WTC11 (cell line): ENCODE results near the gene DNAJC7. TPM values are rescaled to one million over a fixed set of nuclear protein-coding genes. Genes with fewer than 3 reads are reported as not detected.

Source experiments
- ATAC-seq: fragments of 200-7000 bp; cut with Tn5 transposase; 2 replicates; pipeline ENCODE4 v1.10.0; 2021; ENCODE audit warnings: mild to moderate bottlenecking, moderate library complexity
- CTCF ChIA-PET: fragments of 300-600 bp; sonication (Branson Sonifier 250); formaldehyde crosslinking; loops from one replicate; lab custom pipeline; 2021; ENCODE audit warnings: antibody characterized with exemption; lab: Charles Lee
- POLR2A ChIA-PET: fragments of 350-600 bp; sonication (Branson Sonifier 250); formaldehyde crosslinking; loops from one replicate; lab custom pipeline; 2021; ENCODE audit warnings: antibody characterized with exemption; lab: Charles Lee
- DNase-seq: peaks from one replicate; pipeline ENCODE4 v3.0.0; 2021; ENCODE audit warnings: low spot score
- H3K27ac Mint-ChIP-seq: 2 replicates; pipeline ENCODE4 v1.8.0; 2021; ENCODE audit warnings: mixed read lengths
- H3K27me3 Mint-ChIP-seq: 2 replicates; pipeline ENCODE4 v1.8.0; 2021; ENCODE audit warnings: low read depth, mild to moderate bottlenecking, moderate library complexity, mixed read lengths
- H3K36me3 Mint-ChIP-seq: 2 replicates; pipeline ENCODE4 v1.8.0; 2021; ENCODE audit warnings: mixed read lengths
- H3K4me1 Mint-ChIP-seq: 2 replicates; pipeline ENCODE4 v1.8.0; 2022; ENCODE audit warnings: mixed read lengths
- H3K4me3 Mint-ChIP-seq: 2 replicates; pipeline ENCODE4 v1.8.0; 2021; ENCODE audit warnings: mild to moderate bottlenecking, moderate library complexity, mixed read lengths
- H3K9me3 Mint-ChIP-seq: 2 replicates; pipeline ENCODE4 v1.8.0; 2021; ENCODE audit warnings: mixed read lengths
- AFF4 ChIP-seq: sonication (generic); formaldehyde crosslinking; IDR thresholded peaks from 2 replicates; pipeline ENCODE4 v1.8.1; 2023; ENCODE audit warnings: mild to moderate bottlenecking, missing genetic modification reagents, borderline replicate concordance
- FOXP1 ChIP-seq: sonication (generic); formaldehyde crosslinking; IDR thresholded peaks from 2 replicates; pipeline ENCODE4 v1.8.0; 2022; ENCODE audit warnings: missing genetic modification reagents, mild to moderate bottlenecking, moderate library complexity, borderline replicate concordance
- IRF1 ChIP-seq: sonication (generic); formaldehyde crosslinking; IDR thresholded peaks from 2 replicates; pipeline ENCODE4 v1.8.0; 2023; ENCODE audit warnings: missing genetic modification reagents
- IRF2 ChIP-seq: sonication (generic); formaldehyde crosslinking; IDR thresholded peaks from 2 replicates; pipeline ENCODE4 v1.8.0; 2022; ENCODE audit warnings: low read depth, missing genetic modification reagents, borderline replicate concordance
- MAX ChIP-seq: sonication (generic); formaldehyde crosslinking; IDR thresholded peaks from 2 replicates; pipeline ENCODE4 v1.8.0; 2022; ENCODE audit warnings: mild to moderate bottlenecking, missing genetic modification reagents
- MYBL2 ChIP-seq: sonication (generic); formaldehyde crosslinking; IDR thresholded peaks from 2 replicates; pipeline ENCODE4 v1.8.1; 2023; ENCODE audit warnings: mild to moderate bottlenecking, moderate library complexity, missing genetic modification reagents
- PRRX2 ChIP-seq: fragments of 250-450 bp; sonication (Bioruptor Pico); IDR thresholded peaks from 2 replicates; pipeline ENCODE4 v1.8.0; 2021; ENCODE audit warnings: mild to moderate bottlenecking
- RELA ChIP-seq: sonication (generic); formaldehyde crosslinking; IDR thresholded peaks from 2 replicates; pipeline ENCODE4 v1.8.1; 2022; ENCODE audit warnings: missing genetic modification reagents, mild to moderate bottlenecking, borderline replicate concordance
- TP53 ChIP-seq: sonication (generic); formaldehyde crosslinking; IDR thresholded peaks from 2 replicates; pipeline ENCODE4 v1.8.1; 2023; ENCODE audit warnings: mild to moderate bottlenecking, missing genetic modification reagents
- ZBTB21 ChIP-seq: sonication (generic); formaldehyde crosslinking; IDR thresholded peaks from 2 replicates; pipeline ENCODE4 v1.8.1; 2023; ENCODE audit warnings: mild to moderate bottlenecking, missing genetic modification reagents, borderline replicate concordance
- ZNF219 ChIP-seq: sonication (generic); formaldehyde crosslinking; IDR thresholded peaks from 2 replicates; pipeline ENCODE4 v1.8.0; 2023; ENCODE audit warnings: missing genetic modification reagents, mild to moderate bottlenecking, borderline replicate concordance
- ZNF423 ChIP-seq: fragments of 250-450 bp; sonication (Bioruptor Pico); IDR thresholded peaks from 2 replicates; pipeline ENCODE4 v2.1.2; 2022; ENCODE audit warnings: mild to moderate bottlenecking, moderate library complexity
- ZNF425 ChIP-seq: fragments of 250-450 bp; sonication (Bioruptor Pico); conservative IDR thresholded peaks from 2 replicates; pipeline ENCODE4 v1.9.0; 2021; ENCODE audit warnings: mild to moderate bottlenecking
- total RNA-seq: library from RNA; stranded (reverse); gene quantifications from 3 replicates; pipeline ENCODE4 v1.2.3, GENCODE V29; 2021
- TF ChIP-seq, protein P1 (sequence below): sonication (generic); formaldehyde crosslinking; IDR thresholded peaks from 2 replicates; pipeline ENCODE4 v1.8.1; 2023; ENCODE audit warnings: mild to moderate bottlenecking, moderate library complexity, missing genetic modification reagents
- TF ChIP-seq, protein P2 (sequence below): sonication (generic); formaldehyde crosslinking; IDR thresholded peaks from 2 replicates; pipeline ENCODE4 v1.8.0; 2022; ENCODE audit warnings: mild to moderate bottlenecking, missing genetic modification reagents
- TF ChIP-seq, protein P3 (sequence below): sonication (generic); formaldehyde crosslinking; IDR thresholded peaks from 2 replicates; pipeline ENCODE4 v1.8.1; 2022; ENCODE audit warnings: mild to moderate bottlenecking, moderate library complexity, missing genetic modification reagents

Gene DNAJC7
- total RNA-seq, 1 experiment from 2014 or later = 140 TPM

DNA sequence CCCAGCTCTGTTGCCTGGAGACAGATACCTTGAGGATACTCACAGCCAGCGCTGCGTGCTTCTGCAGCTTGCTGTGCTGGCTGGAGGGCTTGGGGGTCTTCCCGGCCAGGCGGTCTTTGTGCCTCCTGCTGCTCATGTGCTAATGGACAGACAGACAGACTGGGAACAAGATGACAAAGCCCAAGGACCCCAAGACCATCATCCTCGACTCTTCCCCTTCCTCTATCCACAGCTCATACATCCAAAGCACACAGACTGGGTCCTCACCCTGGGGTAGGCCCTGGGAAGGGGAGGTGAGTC lies 10.3 kb upstream of the DNAJC7 start (continued):
- no peak for TF ChIP-seq MYBL2 (CRISPR knock-in tag)
- TF ChIP-seq TP53 (CRISPR knock-in tag) = no peak
- no peak for TF ChIP-seq ZNF219

DNA sequence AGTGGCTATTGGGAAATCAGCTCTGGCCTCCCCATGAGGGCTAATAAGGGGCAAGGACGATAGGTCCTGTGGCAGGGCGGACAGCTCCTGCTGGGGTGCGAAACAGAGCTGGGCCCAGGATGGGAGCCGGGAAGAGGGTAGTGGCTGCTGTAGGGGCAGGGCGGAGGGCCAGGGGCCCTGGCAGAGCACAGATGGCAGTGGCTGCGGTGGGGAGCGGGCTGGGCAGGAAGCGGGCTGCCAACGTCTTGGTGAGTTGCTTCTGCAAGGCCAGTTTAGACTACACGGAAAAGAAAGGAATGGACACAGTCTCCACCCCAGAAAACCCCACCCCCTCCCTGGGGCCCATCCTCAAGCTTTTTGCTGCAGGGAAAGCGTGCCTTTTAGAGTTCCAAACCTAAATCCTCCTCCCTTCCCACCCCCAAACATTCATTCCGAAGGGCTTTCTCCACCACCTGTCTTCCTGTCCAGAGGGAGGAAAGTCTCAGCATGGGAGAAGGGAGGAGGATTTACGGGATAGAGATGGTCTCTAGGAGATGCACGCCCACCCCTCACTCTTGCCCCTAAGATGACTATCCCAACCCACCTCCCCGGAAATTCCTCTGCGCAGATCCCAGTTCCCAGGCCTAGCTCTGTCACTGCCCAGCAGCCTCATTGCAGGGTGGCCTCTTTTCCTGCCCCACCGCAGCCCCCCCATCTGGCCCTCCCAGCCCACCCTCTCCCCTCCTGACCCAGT lies 9.8 kb upstream of the DNAJC7 start:
- H3K36me3 Mint-ChIP-seq = peaks cover 27% of the 10 kb centered on the region
- DNase-seq = no peak
- POLR2A ChIA-PET = interaction anchor here (0.6 to 3.7 kb wide), 2 partner anchors 10 to 56 kb away, joined by 6 to 13 read pairs; partner anchors contain the start of gene DNAJC7
- no peak for TF ChIP-seq PRRX2 (CRISPR knock-in tag)
- TF ChIP-seq, all 79 proteins: peak for 0
- ATAC-seq = no peak
- Mint-ChIP-seq H3K4me3 (no peak overlapping the region), H3K9me3 (no peaks in the 10 kb centered on the region), H3K4me1 (peaks cover 11% of the 10 kb centered on the region), H3K27ac (no peak overlapping the region), H3K27me3 (peaks cover 3% of the 10 kb centered on the region; the same call in 1 of the 2 replicates)
- CTCF ChIA-PET = interaction anchor here (0.5 to 9.6 kb wide), 19 partner anchors 10 to 500 kb away, joined by 3 to 138 read pairs (median 20); partner anchors contain the start of genes DHX58, DNAJC7, KAT2A and NKIRAS2

GRCh38 chr17:42025936-42026335 lies 8.7 kb upstream of the DNAJC7 start:
- DNase-seq = no peak
- TF ChIP-seq IRF2 (CRISPR knock-in tag) = no peak
- no peak for TF ChIP-seq FOXP1 (CRISPR knock-in tag)
- no peak for TF ChIP-seq AFF4 (CRISPR knock-in tag)
- TF ChIP-seq RELA (CRISPR knock-in tag) = no peak
- TF ChIP-seq IRF1 (CRISPR knock-in tag) = no peak
- peaks cover 32% of the 10 kb centered on the region for H3K36me3 Mint-ChIP-seq
- H3K9me3 Mint-ChIP-seq = no peaks in the 10 kb centered on the region
- ChIA-PET CTCF (interaction anchor here (0.8 to 9.6 kb wide), 12 partner anchors 9 to 137 kb away, joined by 4 to 138 read pairs (median 26); partner anchors contain the start of genes DHX58, DNAJC7, KAT2A and NKIRAS2), POLR2A (interaction anchor here (0.6 to 3.7 kb wide), 2 partner anchors 9 to 420 kb away, joined by 3 to 13 read pairs; partner anchors contain the start of gene DNAJC7)
- H3K4me1 Mint-ChIP-seq = peaks cover 17% of the 10 kb centered on the region
- H3K27me3 Mint-ChIP-seq = no peaks in the 10 kb centered on the region
- H3K27ac Mint-ChIP-seq = no peak overlapping the region
- no peak overlapping the region for H3K4me3 Mint-ChIP-seq
- ATAC-seq = no peak

DNA sequence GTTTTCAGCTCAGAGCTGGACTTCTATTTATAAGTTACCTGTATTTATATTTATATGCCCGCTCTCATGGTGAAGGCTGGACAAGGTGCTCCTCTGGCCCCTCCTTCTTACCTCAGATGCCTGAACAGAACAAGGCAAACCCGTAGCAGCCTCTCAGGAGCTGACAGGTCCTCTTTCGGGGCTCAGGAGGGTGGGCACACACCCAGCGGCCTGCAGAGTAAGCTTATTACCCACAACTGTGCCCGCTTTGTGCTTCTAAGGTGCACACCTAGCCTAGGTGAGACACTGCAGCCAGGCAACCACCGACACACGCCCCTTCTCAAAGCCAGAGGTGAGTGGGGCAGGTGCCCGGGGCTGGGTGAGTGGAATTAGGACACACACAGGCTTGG lies 7.9 kb upstream of the DNAJC7 start:
- Mint-ChIP-seq H3K9me3 (no peaks in the 10 kb centered on the region), H3K4me1 (peaks cover 21% of the 10 kb centered on the region), H3K27ac (no peak overlapping the region), H3K36me3 (peaks cover 32% of the 10 kb centered on the region), H3K4me3 (no peak overlapping the region), H3K27me3 (no peaks in the 10 kb centered on the region)
- no peak for DNase-seq
- ATAC-seq = no peak
- ChIA-PET CTCF (interaction anchor here (0.6 to 9.6 kb wide), 24 partner anchors 8 to 137 kb away, joined by 3 to 138 read pairs (median 4); partner anchors contain the start of genes DHX58, DNAJC7, KAT2A and NKIRAS2), POLR2A (no interaction called here)
- TF ChIP-seq ZBTB21 (no peak), ZNF219 (no peak), ZNF425 (CRISPR knock-in tag) (no peak), MAX (no peak), ZNF423 (CRISPR knock-in tag) (no peak)
- TF ChIP-seq, protein P1, sequence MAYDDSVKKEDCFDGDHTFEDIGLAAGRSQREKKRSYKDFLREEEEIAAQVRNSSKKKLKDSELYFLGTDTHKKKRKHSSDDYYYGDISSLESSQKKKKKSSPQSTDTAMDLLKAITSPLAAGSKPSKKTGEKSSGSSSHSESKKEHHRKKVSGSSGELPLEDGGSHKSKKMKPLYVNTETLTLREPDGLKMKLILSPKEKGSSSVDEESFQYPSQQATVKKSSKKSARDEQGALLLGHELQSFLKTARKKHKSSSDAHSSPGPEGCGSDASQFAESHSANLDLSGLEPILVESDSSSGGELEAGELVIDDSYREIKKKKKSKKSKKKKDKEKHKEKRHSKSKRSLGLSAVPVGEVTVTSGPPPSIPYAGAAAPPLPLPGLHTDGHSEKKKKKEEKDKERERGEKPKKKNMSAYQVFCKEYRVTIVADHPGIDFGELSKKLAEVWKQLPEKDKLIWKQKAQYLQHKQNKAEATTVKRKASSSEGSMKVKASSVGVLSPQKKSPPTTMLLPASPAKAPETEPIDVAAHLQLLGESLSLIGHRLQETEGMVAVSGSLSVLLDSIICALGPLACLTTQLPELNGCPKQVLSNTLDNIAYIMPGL (CRISPR knock-in tag) = no peak
- TF ChIP-seq, protein P2, sequence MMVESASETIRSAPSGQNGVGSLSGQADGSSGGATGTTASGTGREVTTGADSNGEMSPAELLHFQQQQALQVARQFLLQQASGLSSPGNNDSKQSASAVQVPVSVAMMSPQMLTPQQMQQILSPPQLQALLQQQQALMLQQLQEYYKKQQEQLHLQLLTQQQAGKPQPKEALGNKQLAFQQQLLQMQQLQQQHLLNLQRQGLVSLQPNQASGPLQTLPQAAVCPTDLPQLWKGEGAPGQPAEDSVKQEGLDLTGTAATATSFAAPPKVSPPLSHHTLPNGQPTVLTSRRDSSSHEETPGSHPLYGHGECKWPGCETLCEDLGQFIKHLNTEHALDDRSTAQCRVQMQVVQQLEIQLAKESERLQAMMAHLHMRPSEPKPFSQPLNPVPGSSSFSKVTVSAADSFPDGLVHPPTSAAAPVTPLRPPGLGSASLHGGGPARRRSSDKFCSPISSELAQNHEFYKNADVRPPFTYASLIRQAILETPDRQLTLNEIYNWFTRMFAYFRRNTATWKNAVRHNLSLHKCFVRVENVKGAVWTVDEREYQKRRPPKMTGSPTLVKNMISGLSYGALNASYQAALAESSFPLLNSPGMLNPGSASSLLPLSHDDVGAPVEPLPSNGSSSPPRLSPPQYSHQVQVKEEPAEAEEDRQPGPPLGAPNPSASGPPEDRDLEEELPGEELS (CRISPR knock-in tag) = no peak
- TF ChIP-seq, protein P3, sequence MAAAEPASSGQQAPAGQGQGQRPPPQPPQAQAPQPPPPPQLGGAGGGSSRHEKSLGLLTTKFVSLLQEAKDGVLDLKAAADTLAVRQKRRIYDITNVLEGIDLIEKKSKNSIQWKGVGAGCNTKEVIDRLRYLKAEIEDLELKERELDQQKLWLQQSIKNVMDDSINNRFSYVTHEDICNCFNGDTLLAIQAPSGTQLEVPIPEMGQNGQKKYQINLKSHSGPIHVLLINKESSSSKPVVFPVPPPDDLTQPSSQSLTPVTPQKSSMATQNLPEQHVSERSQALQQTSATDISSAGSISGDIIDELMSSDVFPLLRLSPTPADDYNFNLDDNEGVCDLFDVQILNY (CRISPR knock-in tag) = no peak
